ENCODE measurements around the gene MYBPHL. TPM values are rescaled to one million over a fixed set of nuclear protein-coding genes. Genes with fewer than 3 reads are reported as not detected.
"Not testable (repeated sequence)": the region's sequence is repeated elsewhere in the genome, so short reads cannot be mapped to it uniquely, and the experiment has no call there.

The MYBPHL gene
- total RNA-seq, 1 donor, result not detected

DNA sequence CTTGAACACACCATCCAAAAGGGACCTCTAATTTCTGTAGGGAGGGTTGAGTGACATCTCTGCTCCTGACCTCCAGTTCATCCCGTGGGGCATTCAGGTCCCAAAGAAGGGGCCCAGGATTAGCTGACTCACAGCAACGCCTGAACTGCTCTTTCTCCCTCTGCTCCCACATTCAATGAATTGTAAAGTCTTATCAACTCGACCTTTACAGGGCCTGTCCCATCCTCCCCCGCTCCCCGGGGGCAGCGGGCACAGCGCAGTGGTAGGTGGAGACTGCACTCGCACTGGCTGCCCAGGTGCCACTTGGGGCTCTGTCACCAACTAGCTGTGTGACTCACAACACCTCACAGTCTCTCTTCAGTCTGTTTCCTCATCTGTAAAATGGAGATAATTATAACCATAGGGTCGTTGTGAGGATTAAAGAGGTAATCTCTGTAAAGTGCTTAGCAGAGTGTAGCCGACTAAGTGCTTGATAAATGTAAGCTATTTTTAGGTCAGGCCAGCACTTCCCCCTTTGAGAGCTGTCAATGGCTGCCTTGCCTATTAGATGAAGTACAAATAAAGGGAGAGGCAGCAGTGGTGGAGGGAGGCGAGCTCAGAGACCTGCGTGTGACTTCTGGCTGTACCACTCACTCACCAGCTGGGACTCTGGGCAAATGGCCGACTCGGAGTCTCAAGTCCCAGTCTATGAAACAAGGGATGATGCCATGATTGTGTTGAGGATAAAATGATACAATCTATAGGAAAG lies 637 bp upstream of the MYBPHL start:
- DNase-seq (ENCODE audit: low read depth in 2 of 3, low spot score in 2 of 3), result peak in 1 of 3 donors; percentile 23

DNA sequence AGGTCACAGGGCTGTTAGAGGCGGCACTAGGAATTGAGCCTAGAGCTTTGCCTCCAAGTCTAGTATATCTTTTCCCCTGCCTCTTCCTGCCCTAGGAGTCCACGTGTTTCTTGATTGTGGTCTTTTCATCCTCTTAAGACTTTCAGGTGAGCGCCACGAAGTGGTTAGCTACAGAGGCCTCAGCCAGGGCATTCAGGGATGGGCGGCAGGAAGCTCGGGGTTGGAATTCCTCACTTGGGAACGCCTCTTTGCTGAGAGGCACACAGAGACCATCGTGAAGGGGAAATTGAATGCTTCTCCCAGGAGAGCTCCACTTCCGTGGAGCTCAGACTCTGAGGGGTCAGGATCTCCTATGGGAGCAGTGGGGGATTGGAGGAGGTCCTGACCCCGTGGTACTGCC lies 820 bp downstream of the MYBPHL start:
- DNase-seq (ENCODE audit: low read depth in 2 of 3, low spot score in 2 of 3), result not testable (repeated sequence)

GRCh38 chr1:109304226-109304920 lies 2.4 kb downstream of the MYBPHL start:
- no peak for DNase-seq (ENCODE audit: low read depth in 2 of 3, low spot score in 2 of 3)

- DNase-seq (ENCODE audit: low read depth in 2 of 3, low spot score in 2 of 3), result no peak
These were observed 4.9 kb downstream of the MYBPHL start for GRCh38 chr1:109301874-109302273.

DNA sequence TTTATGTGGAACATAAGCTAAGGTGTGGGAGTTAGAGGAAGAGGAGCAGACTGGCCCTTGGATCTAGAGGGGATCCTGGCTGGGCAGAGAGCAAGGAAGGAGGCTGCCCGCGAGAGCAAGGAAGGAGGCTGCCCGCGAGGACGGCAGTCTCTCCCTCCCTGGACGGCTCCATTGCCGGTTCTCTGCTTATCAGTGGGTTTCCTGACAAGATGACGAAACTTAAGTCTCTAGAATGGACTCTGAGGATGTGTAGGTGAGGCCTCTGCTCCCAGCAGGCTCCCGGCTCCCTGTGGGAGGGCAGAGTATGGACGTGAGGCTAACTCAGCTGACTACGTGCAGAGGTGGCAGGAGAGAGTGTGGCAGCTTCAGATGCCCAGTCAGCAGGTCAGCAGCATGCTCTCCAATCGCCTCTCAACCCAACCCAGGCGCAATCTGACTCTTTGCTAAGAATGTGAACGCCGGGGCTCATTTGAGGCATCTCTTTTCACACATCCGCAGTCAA lies 6.1 kb downstream of the MYBPHL start:
- no peak for DNase-seq (ENCODE audit: low read depth in 2 of 3, low spot score in 2 of 3)

- DNase-seq (ENCODE audit: low read depth in 2 of 3, low spot score in 2 of 3), result no peak
These were observed 7.1 kb downstream of the MYBPHL start for GRCh38 chr1:109299558-109300343.

- DNase-seq (ENCODE audit: low read depth in 2 of 3, low spot score in 2 of 3), result no peak
These were observed 7.9 kb downstream of the MYBPHL start for GRCh38 chr1:109298666-109299557.

DNA sequence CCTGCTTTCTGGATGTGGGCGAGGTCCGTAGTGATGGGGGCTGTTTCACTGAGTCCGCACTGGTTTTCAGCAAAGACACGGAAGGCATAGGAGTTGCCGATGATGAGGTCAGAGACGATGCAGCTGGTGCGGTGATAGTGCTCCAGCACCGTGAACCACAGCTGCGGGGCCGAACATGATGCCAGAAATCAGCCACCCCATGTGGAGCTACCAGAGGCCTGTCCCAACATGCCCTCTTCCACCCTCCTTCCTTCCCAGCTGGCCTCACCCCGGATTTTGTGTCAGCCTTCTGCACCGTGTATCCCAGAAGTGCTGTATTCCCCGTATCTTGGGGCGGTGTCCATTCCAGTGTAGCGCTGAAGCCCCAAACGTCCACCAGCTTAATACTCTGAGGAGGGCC lies 10.0 kb downstream of the MYBPHL start:
- DNase-seq (ENCODE audit: low read depth in 2 of 3, low spot score in 2 of 3), result no peak

- no peak for DNase-seq (ENCODE audit: low read depth in 2 of 3, low spot score in 2 of 3)
These were observed 10.9 kb downstream of the MYBPHL start for GRCh38 chr1:109295712-109296415.

DNA sequence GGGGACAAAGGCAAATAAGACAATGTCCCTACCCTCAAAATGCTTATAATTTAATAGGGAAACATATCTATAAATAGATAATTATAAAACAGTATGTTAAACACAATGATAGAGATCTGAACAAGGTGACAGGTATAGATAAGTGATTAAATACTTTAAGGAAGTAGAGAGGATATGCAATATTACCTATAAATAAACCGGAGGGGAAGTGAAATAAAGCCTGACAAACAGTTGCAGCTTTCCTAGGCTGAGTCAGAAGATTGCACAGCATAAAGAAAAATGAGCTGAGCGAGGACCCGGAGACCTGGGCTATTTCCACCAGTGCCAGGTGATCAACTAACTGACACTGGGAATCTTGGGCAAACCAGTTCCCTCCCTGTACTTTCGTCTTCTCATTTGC lies 12.3 kb downstream of the MYBPHL start:
- no peak for DNase-seq (ENCODE audit: low read depth in 2 of 3, low spot score in 2 of 3)

DNA sequence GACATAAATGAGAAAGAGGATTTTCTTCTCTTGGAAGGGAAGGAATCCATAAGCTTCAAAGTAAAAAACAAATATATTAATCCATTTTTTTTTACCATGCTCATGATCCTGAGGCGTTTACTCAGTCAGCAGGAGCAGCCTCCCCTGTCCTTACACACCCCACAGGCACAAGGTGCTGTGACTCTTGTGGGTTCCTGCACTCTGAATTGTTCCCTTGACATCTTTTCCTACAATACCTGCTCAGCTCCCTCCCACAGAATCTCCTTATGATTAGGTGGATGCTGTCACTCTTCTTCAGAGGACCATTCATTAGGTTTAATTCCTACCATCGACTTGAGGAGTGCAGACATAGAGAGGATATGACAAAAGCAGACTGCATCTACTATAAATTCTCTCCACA lies 13.8 kb downstream of the MYBPHL start:
- no peak for DNase-seq (ENCODE audit: low read depth in 2 of 3, low spot score in 2 of 3)

DNA sequence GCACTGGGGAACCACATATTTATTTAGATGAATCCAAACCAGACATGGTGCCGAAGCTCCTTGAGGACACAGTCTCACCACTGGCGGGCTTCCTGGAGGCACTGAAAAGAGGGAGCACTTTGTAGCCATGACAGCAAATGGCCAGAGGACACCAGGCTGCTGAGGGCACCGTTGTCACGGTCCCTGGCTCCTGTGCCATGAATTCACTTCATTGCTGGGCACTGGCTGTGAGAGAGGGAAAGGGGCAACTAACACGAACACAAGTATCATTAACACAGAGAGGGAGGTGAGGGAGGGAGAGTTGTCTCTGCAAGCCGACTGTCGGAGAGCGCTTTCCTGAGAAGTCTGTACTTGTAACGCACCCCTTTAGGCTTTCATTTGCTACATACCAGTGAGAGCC lies 14.4 kb downstream of the MYBPHL start:
- DNase-seq (ENCODE audit: low read depth in 2 of 3, low spot score in 2 of 3), result no peak

- peak in 2 of 3 donors; percentile 19 to 45 for DNase-seq (ENCODE audit: low read depth in 2 of 3, low spot score in 2 of 3)
These were observed 15.8 kb downstream of the MYBPHL start for GRCh38 chr1:109290998-109291397.

- DNase-seq (ENCODE audit: low read depth in 2 of 3, low spot score in 2 of 3), result no peak
These were observed 16.7 kb downstream of the MYBPHL start for GRCh38 chr1:109290137-109290536.

- not testable (repeated sequence) for DNase-seq (ENCODE audit: low read depth in 2 of 3, low spot score in 2 of 3)
These were observed 20.0 kb downstream of the MYBPHL start for GRCh38 chr1:109286762-109287161.

DNA sequence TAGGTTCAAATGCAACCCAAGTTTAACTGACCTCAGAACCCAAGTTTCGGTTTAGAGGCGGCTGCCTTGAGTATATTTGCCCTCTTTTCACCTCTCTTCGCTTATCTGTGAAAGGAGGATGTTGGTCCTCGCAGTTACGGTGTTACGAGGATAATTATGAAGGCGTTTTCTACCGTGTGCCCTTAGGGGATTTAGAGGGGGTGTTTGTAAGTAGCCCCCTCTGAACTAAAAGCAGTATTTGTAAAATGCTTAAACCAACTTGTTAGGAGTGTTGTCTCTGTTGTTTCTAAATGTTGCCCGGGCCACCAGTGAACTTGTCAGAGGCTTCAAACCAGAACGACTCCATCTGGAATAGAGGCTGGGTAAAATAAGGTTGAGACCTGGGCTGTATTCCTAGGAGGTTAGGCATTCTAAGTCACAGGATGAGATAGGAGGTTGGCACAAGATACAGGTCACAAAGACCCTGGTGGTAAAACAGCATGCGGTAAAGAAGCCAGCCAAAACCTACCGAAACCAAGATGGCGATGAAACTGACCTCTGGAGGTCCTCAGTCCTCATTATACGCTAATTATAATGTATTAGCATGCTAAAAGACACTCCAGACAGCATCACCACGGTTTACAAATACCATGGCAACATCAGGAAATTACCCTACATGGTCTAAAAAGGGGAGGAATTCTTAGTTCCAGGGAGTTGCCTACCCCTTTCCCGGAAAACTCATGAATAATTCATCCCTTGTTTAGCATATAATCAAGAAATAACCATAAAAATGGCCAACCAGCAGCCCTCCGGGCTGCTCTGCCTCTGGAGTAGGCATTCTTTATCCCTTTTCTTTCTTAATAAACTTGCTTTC lies 22.8 kb downstream of the MYBPHL start:
- no peak for DNase-seq (ENCODE audit: low read depth in 2 of 3, low spot score in 2 of 3)

GRCh38 chr1:109282952-109283747 lies 23.7 kb downstream of the MYBPHL start, which contains the start of gene PSRC1:
Gene PSRC1, minus strand, starts transcription at chr1:109283145.
- DNase-seq (ENCODE audit: low read depth in 2 of 3, low spot score in 2 of 3), result peak; percentile 85 to 86 (median 86)

- DNase-seq (ENCODE audit: low read depth in 2 of 3, low spot score in 2 of 3), result no peak
These were observed 24.3 kb downstream of the MYBPHL start for GRCh38 chr1:109282497-109282951.
